Measurements from ENCODE around the gene UAP1L1.

UAP1L1 gene

DNA sequence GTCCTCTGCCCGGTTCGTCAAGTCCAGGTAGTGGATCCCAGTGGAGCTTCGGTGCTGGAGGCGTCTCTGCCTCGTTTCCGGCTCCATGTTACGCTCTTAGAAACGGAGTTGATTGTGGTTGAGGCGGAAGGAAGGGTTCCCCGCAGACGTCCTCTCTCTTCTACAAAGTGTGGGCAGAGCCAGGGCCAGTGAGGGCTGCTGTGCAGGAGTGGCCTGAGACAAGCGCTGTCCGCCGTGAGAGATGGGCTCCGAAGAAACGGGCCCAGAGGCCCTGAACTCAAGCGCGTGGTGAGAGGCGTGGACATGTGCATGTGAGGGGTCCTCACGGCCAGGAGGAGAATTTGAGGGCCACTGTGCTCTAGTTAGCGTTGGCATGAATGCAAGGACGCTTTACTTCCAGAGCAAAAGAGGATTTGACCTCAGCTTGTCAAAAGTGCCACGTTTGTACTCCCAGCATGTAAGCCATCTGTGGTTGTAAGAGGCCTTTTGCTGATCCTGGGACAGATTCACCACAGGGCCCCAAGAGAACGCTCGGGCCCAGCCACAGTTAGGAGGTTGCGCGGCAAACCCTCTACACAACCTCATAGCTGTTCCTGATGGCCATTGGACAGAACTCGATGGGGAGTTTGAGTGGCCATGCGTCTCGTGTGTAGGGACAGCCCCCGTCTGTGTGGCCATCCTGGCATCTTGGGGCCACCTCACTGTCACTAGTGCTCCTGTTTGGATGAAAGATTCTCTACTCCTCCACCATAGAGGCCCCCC, 19.6 kb downstream of the UAP1L1 start:
- no peak for DNase-seq (ENCODE audit: low read depth in 2 of 2, low spot score in 1 of 2)

DNA sequence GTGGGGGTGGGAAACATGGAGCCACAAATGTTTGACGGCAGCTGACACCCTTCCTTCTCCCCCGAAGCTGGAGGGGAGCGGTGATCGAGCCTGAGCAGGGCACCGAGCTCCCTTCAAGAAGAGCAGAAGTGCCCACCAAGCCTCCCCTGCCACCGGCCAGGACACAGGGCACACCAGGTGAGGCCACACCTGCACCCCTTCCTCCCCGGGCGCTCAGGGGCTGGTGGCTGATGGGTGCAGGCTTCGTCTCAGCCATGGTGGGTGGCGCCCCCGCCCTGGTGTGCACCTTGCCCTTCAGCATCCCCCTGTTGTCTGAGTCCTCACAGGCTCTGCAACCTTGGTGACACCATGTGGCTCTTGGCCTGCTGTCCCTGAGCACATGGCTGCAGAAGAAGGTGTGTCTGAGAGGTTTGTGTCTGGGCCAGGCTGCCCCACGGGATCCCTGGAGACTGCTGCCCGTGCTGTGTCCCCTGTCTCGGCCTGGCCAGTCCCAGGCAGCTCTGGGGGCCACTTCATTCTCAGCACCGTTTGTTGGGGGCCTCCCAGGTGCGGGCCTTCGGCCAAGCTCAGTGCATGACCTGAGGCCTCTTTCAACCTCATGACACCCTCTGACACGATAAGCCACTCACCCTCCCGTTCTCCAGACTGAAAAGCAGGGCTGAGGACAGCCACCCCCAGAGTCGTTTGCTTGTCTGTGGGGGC, 20.6 kb downstream of the UAP1L1 start:
- no peak for DNase-seq (ENCODE audit: low read depth in 2 of 2, low spot score in 1 of 2)

GRCh38 chr9:137099231-137099630, 21.9 kb downstream of the UAP1L1 start:
- DNase-seq (ENCODE audit: low read depth in 2 of 2, low spot score in 1 of 2) = no peak

DNA sequence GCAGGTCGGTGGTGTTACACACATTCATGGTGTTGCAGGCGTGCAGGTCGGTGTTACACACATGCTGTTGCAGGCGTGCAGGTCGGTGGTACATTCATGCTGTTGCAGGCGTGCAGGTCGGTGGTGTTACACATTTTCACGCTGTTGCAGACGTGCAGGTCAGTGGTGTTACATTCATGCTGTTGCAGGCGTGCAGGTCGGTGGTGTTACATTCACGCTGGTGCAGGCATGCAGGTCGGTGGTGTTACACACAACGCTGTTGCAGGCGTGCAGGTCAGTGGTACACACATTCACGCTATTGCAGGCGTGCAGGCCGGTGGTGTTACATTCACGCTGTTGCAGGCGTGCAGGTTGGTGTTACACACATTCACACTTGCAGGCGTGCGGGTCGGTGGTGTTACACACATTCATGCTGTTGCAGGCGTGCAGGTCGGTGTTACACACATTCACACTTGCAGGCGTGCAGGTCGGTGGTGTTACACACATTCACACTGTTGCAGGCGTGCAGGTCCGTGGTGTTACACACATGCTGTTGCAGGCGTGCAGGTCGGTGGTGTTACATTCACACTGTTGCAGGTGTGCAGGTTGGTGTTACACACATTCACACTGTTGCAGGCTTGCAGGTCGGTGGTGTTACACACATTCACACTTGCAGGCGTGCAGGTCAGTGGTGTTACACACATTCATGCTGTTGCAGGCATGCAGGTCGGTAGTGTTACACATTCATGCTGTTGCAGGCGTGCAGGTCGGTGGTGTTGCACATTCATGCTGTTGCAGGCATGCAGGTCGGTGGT, 26.1 kb downstream of the UAP1L1 start:
- DNase-seq (ENCODE audit: low read depth in 2 of 2, low spot score in 1 of 2) = no peak

- no peak for DNase-seq (ENCODE audit: low read depth in 2 of 2, low spot score in 1 of 2)
Observed at GRCh38 chr9:137105814-137106661, 28.7 kb downstream of the UAP1L1 start.

GRCh38 chr9:137106662-137107250, 29.4 kb downstream of the UAP1L1 start:
- DNase-seq (ENCODE audit: low read depth in 2 of 2, low spot score in 1 of 2) = no peak

DNA sequence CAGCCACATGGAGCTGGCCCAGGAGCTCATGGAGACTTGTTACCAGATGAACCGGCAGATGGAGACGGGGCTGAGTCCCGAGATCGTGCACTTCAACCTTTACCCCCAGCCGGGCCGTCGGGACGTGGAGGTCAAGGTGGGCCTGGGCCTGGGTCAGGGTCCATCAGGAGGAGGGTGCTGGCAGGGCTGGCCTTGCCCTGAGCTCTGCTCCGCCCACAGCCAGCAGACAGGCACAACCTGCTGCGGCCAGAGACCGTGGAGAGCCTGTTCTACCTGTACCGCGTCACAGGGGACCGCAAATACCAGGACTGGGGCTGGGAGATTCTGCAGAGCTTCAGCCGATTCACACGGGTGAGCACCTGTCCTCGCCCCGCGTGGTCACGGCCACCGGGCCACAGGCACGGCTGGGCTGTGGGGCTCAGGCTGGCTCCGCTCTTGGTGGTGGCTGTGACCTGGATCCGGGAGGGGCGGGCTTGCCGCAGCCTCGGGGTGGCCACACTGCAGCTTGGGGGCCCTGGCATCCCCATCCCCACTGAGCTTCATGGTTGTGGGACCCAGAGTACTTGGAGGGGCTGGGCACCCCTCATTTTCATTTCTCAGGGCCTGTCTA, 30.1 kb downstream of the UAP1L1 start:
- DNase-seq (ENCODE audit: low read depth in 2 of 2, low spot score in 1 of 2) = no peak

- DNase-seq (ENCODE audit: low read depth in 2 of 2, low spot score in 1 of 2) = no peak
Observed at GRCh38 chr9:137107982-137108381, 30.7 kb downstream of the UAP1L1 start.

DNA sequence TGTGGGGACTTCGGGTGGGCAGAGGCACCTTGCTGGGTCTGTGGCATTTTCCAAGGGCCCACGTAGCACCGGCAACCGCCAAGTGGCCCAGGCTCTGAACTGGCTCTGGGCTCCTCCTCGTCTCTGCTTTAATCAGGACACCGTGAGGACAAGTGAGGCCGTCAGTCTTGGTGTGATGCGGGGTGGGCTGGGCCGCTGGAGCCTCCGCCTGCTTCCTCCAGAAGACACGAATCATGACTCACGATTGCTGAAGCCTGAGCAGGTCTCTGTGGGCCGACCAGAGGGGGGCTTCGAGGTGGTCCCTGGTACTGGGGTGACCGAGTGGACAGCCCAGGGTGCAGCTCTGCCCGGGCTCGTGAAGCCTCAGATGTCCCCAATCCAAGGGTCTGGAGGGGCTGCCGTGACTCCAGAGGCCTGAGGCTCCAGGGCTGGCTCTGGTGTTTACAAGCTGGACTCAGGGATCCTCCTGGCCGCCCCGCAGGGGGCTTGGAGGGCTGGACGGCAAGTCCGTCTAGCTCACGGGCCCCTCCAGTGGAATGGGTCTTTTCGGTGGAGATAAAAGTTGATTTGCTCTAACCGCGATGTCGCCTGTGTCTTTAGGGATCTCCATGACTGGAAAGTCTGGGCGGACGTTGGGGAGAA, 31.4 kb downstream of the UAP1L1 start:
- DNase-seq (ENCODE audit: low read depth in 2 of 2, low spot score in 1 of 2) = no peak

DNA sequence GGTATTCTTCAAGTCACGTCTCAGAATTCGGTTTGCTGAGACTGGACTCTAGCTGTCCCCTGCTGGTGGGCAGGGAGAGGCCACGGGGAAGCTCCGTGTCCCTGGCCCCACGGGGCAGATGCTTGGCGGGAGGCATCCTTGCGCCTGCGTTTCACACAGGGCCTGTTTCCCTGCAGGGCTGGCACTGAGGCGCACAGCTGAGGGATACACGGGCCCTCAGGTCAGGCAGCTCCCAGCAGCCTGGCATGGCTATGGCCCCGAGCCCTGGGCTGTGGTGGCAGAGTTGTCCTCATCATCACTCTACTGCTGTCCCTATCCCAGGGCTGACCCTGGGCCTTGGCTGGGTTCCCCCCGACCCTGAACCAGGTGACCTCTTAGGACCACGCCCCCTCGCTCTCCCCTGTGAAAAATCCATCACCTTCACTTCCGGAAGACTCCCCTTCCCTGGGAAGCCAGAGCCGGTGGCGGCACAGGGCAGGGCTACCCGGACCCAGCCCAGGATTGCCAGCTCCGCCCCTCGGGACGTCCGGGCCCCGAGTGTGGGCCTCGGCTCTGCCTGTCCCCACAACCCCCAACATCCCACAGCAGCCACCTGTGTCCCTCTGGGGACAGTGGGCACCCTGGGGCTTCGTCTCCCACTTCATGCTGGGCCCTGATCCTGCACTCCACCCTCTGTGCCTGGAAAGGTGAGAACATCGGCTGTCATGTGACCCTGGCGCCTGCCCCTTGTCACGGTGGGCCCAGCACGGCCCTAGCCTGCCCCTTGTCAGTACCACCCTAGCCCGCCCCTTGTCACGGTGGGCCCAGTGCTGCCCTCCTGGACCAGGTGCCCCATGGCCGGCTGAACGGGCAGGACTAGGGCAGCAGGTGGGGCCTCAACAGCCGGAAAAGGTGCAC, 32.2 kb downstream of the UAP1L1 start:
- DNase-seq (ENCODE audit: low read depth in 2 of 2, low spot score in 1 of 2) = no peak

DNA sequence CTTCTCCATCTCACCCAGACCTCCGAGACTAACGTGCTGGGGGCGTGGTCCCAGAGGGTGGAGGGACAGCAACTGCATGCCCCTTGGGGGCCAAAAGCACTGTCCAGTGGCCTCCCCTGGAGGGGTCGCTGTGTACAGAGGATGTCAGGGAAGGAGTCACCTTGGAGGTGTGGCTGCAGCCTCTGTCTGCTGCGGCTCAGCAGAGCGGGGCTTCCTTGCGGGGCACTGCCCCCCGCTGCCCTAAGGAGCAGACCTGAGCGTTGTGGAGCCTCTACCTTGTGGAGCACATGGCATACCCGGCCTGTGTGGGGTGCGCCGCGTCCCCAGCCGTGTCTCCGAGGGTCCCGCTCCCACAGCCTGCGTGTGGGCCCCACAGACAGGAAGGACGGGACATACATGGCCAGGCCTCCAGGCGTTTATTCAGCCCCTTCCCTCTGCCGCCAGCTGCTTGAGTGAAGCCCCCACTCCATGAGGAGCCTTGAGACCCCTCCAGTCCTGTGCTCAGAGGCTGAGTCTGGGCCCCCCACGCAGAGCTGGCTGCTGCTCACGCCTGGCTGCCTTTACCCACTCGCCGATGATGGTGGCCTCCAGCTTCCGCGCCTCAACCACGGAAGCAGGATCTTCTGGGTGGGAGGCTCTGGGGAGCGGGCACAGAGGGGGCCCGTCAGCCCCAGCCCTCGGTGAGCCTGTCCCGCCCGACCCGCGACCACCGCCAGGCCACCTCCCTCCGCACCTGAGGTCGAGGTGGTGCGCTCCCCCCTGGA, 33.0 kb downstream of the UAP1L1 start:
- no peak for DNase-seq (ENCODE audit: low read depth in 2 of 2, low spot score in 1 of 2)

DNA sequence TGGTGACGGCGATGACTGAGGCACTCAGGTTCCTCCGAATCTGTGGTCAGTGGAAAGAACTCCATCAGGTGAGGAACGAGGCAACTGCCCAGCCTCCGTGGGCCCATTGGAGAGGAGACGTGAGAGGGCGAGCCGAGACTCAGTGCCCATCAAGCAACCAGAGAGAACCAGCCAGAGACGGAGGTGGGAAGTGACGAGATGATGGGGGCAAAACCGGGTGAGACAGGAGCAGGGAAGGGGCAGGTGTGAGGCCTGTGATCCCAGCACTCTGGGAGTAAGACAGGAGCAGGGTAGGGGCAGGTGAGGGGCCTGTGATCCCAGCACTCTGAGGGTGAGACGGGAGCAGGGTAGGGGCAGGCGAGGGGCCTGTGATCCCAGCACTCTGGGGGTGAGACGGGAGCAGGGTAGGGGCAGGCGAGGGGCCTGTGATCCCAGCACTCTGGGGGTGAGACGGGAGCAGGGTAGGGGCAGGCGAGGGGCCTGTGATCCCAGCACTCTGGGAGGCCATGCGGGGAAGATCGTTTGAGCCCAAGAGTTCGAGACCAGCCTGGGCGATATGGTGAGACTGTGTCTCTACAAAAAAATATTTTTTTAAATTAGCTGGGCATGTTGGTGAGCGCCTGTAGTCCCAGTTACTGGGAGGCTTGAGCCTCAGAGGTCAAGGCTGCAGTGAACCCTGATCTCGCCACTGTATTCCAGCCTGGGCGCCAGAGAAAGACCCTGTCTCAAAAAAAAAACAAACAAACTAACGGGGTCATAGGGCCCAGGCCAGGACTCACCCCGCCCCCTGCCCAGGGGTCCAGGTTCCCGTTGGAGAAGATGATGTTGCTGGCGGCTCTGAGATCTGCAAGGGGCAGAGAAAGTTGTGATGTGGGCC, 33.8 kb downstream of the UAP1L1 start:
- no peak for DNase-seq (ENCODE audit: low read depth in 2 of 2, low spot score in 1 of 2)

GRCh38 chr9:137111788-137112563, 34.7 kb downstream of the UAP1L1 start:
- no peak for DNase-seq (ENCODE audit: low read depth in 2 of 2, low spot score in 1 of 2)

- no peak for DNase-seq (ENCODE audit: low read depth in 2 of 2, low spot score in 1 of 2)
Observed at GRCh38 chr9:137112564-137113384, 35.5 kb downstream of the UAP1L1 start.

DNA sequence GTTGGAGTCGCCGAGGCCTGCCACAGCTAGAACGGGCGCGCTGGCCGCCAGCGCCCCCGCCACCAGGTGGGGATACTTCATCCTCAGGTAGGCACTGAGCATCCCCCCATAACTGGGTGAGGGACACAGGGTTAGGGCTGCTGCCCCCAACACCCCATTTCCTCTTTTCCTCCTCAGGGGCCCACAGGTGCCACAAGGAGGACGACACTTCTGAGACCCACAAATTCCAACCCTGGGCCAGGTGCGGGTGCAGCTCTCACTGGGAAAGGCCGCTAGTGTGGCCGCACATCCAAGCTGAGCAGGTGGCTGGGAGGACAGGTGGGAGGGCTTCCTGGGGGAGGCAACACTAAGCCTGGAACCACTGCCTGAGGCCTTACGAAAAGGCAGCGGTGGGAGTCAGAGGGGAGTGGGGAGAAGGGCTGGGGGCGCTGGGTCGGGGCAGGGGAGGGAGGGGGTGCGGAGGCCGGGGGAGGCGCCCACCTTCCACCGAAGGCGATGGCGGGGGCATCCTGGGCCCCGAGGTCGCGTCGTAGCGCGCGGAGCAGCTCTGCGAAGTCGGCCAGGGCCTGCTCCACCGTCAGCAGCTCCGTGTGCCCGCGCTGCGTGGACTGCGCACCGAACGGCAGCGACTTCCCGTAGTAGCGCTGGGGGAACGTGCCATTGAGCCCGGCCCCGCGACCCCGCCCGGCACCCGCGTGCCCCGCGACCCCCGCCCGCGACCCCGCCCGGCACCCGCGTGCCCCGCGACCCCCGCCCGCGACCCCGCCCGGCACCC, 36.3 kb downstream of the UAP1L1 start:
- DNase-seq (ENCODE audit: low read depth in 2 of 2, low spot score in 1 of 2) = peak in 1 of 2 donors; percentile 16

Data from stimulated activated CD8-positive, alpha-beta memory T cell treated with anti-CD3 and anti-CD28 coated beads, Interleukin-4, amount 100 ng/mL, for 1 hour (primary cell).